T-helper 1 cell treated with Interleukin-12 subunit alpha and Interleukin-12 subunit beta and Interleukin-4 antibody, amounts not matched to agents 30 ng/mL and 1 ng/mL, for 36 hours (primary cell): Measurements from ENCODE around the gene AUP1. TPM values are rescaled to one million over a fixed set of nuclear protein-coding genes. Genes with fewer than 3 reads are reported as not detected.

ENCODE experiments used
- intact Hi-C: fragments of 100-400 bp; cut with micrococcal nuclease; formaldehyde crosslinking; loops from one replicate; pipeline ENCODE4 v1.15.1; 2024
- total RNA-seq: library from RNA; stranded (reverse); gene quantifications from 2 replicates; pipeline ENCODE4 v1.2.3, GENCODE V29; 2022

Gene AUP1
- total RNA-seq, 1 donor from 2014 or later: 156 TPM

GRCh38 chr2:74538881-74539339, 9.4 kb upstream of the AUP1 start:
- intact Hi-C loops: no loop called here

DNA sequence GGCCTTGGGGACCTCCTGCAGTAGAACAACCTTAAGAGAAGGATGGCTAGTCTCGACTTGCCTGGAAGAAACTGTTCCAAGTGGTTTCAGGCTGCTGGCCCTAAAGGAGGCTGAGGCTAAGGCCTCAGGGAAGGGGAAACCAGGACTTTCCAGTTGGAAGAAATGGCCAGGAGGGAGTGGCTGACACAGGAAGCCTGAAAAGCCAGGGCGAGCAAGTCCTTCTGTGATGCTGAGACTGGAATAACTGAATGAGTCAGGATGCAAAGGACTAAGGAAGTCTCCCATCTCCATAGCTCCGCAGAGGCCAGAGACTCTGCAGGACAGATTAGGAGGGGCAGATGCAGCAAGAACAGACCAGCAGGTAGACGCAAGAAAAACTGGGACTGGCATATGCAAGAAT, 7.6 kb upstream of the AUP1 start:
- intact Hi-C loops: no loop called here

GRCh38 chr2:74536166-74536950, 6.9 kb upstream of the AUP1 start:
- intact Hi-C loops: no loop called here

DNA sequence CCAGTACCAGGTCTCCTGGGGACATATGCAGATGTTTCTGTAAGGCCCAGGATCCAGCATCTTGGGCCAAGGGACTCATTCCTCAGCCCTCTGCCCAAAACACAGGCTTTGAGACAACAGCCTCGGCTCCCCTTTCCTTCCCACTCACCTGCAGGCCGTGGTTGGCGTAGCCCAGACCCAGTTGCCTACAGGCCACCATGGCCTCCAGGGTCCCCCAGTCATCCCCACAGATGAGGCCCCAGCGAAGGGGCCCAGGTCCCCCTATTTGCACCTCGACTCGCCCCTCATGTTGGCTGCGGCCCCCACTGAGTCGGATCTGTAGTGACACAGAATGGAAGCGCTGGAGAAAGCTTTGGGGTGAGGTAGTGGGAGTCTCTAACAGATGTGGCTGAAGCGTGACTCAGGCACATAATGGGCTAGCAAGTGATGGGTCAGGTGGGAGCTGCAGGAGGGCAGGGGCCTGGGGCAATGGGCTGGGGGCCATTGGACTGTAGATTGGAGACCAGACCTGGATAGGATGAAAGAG, 6.0 kb upstream of the AUP1 start:
- intact Hi-C loops: no loop called here

GRCh38 chr2:74534411-74534810, 4.9 kb upstream of the AUP1 start:
- intact Hi-C loops: no loop called here

DNA sequence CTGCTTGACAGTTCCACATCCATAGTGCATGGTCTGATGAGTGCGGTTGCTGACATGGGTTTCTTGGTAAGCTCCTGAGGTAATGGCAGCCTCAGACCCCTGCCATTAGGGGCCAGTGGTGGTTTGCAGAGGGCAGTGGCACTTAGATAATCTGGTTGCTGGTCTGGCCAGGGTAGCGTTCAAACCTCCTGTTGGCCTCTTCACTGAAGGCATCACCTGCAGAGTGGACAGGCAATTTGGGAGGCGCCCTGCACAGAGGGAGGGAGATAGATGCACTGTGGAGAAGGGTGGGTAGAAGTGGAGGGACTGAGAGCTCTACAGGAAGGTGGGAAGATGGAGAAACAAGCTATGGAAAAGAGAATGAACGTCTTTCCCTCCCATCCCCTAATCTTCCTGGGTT, 4.0 kb upstream of the AUP1 start:
- intact Hi-C loops: no loop called here

GRCh38 chr2:74532222-74532621, 2.7 kb upstream of the AUP1 start:
- intact Hi-C loops: loop anchor here (1.0 kb wide), 6 partner anchors 18 to 282 kb away; partner anchors contain the start of genes TLX2 and TTC31

DNA sequence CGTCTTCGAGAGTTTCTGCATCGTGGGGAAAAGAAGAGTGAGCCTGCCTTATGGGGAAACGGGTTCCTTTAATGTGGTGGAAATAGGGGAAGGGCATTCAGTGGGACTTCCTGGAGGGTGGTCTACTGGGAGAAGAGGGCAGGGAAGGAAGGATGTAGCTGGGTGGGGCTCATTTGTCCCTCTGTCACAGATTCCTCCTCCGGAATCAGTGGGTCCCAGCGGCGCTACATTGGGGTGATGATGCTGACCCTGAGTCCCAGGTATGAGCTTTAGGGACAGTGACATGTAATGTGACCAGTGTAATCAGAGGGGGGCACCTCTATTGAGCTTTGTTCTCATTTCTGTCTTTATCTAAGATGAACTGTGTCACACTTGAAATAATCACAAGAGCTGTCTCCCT, 2.2 kb upstream of the AUP1 start:
- intact Hi-C loops: loop anchor here (1.0 kb wide), 6 partner anchors 17 to 281 kb away; partner anchors contain the start of genes TLX2 and TTC31

GRCh38 chr2:74530239-74531187, 1.0 kb upstream of the AUP1 start:
- intact Hi-C loops: loop anchor here (1.0 kb wide), 1 partner anchor 1145 kb away; the partner anchor contains the start of gene ALMS1

DNA sequence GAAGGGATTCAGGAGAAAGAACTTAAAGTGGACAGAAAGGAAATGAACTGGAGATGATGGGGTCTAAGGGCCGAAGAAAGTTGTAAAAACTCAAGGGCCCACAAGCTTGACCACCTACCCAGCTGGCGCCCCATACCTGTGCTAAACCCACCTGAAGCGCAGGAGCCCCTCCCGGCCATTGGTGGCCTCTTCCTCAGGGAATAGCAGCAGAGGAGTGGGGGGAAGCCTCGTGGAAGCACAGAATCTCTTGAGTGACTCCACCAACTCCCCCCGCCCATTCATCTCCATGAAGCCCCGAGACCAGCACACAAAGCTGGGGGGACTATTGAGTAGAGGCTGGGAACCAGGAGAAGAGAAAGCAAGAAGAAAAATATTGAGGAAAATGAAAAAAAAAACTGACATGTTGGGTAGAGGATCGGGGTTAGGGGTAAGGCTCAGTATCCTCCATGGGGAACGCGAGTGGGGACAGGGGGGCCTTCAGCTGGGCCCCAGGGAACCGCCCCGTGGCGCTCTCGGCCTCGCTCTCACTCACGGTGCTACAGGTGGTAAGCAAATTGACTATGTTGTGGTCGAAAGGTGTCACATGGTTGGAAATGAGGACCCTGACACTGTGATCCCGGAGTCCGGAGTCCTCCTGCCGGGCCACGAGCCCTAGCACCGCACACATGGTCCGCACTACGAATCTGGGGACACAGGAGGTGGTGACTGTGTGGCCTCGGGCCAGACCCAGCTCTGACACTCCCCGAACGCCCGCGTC, 728 bp downstream of the AUP1 start:
- intact Hi-C loops: loop anchor here (1.0 to 2.0 kb wide), 16 partner anchors 12 to 1294 kb away; partner anchors contain the start of genes C2orf81, CCDC142, CCT7 and DGUOK

DNA sequence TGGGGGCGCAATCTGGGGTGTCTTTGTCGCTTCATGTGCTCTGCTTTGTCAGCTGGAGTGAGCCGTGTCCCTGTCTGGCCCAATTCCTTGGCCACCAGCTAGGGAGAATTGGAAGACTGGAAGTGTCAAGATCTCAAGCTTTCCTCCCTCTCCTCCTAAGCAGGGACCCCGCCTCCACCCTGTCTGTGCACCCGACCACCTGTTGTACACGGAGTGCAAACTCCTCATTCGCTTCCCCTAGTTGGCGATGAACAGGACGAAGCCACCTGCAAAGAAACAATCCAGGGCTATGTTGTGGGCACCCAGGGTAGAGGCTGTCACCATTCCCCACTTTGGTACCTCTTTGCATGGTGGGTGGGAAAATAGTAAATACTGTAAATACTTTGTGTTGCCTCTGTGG, 1.8 kb downstream of the AUP1 start:
- intact Hi-C loops: loop anchor here (2.0 kb wide), 1 partner anchor 45 kb away; the partner anchor contains the start of genes CCDC142 and TTC31

- intact Hi-C loops: loop anchor here (1.0 kb wide), 1 partner anchor 321 kb away; no protein-coding TSS in a partner anchor
These were observed 2.8 kb downstream of the AUP1 start for GRCh38 chr2:74526649-74527230.

DNA sequence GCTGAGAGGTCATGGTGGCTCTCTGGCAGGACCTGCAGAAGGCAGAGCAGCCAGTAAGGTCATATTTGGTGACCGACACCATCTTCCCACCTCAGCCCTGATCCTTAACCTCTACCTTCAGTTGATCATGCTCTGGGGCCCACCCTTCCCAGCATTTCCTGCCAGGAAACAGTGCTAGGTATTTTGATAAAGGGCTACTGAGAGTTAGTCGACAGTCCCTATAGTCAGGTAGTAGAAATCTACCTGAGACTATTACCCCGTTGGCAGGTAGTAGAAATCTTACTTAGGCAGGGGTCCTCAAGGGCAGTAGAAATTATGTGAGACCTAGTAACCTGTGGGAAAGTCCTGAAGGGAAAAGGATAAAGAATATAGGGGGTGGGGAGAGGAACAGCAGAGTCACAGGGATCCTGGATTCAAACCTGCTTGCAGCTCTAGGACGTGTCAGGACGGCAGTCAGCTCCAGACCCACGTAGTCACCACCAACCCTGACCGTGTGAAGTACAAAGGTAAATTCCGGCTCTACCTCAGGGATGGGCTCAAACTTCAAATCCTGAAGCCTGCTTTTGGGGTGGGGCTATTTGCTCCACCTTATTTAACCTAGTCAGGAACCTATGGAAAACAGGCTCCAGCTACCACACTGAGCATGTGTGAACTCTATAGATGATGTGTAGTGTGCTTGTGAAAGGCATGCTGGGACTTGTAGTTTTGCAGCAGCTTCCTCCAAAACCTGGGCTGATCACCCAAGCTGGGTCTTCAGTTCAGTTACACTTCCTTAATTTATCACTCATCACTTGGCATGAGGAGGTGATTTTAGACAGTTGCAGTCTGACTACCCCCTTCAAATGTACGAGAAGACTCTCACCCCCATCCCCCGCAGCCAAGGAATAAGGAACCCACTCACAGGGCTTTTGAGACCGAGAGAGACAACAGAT, 3.5 kb downstream of the AUP1 start, which contains the start of gene DQX1:
DQX1 (minus strand) TSS at position 515 of the 932 bp plus-strand sequence; CDS start at position 13, 502 bp downstream.
- intact Hi-C loops: loop anchor here (1.0 kb wide), 1 partner anchor 321 kb away; no protein-coding TSS in a partner anchor

DNA sequence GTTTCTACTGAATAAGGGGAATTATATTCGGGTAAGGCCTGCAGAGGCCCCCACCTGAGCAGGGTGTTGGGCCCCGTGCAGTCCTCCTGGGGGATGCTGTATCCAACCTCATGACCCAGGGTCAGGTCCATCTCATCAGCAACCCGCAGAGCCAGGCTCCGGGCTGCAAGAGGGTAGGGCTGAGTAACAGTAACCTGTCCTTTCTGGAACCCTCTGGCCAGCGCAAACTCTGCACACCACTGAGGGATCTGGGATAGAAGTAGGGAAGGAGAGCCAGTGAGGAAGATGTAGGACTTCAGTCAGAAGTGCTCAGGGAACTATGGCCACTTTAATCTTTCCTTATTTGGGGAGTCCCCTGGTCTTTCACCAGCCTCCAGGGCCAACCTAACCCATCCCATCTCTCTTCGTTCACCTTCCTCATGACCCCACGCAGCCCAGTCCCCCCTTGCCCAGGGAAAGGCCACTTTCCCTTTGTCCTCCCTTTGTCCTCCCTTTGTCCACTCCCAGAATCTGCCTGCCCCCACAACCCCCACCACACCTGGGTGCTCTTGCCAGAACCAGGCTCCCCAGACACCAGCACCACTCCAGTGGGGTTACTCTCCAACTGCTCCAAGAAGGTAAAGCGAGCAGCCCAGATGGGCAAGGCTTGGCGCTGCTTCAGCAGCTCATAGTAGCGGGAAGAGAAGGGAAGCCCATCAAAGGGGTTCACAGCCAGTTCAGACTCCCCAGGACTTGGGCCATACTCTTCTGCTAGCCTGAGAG, 4.4 kb downstream of the AUP1 start:
- intact Hi-C loops: no loop called here

DNA sequence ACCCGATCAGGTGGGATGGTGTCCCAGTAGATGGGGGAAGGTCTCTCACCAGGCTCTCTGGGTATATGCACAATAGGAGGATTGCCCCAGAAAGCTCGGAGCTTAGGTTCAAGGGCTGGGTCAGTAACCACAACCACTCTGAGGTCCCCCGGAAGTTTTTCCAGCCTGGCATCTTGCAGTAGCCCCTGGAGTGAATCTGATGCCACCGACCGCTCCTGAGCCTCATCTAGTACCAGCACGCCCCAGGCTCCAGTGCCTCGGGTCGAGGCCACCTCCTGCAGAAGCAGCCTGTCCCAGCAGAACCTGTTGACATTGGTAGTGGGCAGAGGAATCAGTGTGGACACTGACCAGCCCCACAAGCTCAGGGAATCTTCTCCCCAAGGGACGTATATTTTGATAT, 5.5 kb downstream of the AUP1 start:
- intact Hi-C loops: no loop called here

DNA sequence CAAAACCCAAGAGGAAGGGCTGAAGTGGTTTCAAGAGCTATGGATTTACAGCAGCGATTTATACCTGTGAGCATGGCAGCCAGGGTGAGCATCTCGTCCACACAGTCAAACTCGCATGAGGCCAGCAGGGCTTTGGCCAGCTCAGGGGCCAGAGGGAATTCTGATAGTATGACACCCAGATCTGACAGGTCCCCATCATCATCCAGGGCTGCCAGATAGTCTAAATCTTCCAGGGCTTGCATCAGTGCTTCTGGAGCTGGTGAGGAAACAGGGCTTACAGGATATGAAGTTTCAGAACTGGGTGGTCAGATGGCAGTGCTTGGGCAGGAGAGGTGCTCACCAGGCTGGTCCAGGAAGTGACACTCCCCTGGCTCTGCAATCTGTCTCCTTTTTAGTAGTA, 7.0 kb downstream of the AUP1 start:
- intact Hi-C loops: no loop called here

GRCh38 chr2:74516650-74517049, 12.9 kb downstream of the AUP1 start:
- intact Hi-C loops: loop anchor here (1.0 kb wide), 3 partner anchors 9 to 17 kb away; partner anchors contain the start of genes AUP1, HTRA2, LBX2 and PCGF1
